WI38 (cell line): ENCODE measurements around the gene ETAA1.

Experiments used
- H3K4me3 ChIP-seq: 2 replicates; pipeline ENCODE4 v1.5.1; 2011; ENCODE audit warnings: low read depth, mild to moderate bottlenecking, control low read depth, low read length
- TF ChIP-seq, protein P1 (sequence below): IDR thresholded peaks from 2 replicates; pipeline ENCODE4 v1.5.1; 2012; ENCODE audit warnings: low read depth, mild to moderate bottlenecking, control low read depth, low read length

ETAA1 gene

GRCh38 chr2:67397143-67397986 is at the start of gene ETAA1:
TSS of gene ETAA1 (plus strand) at chr2:67397333. CDS start at chr2:67397449, 116 bp downstream.
- H3K4me3 ChIP-seq = peak within 1 kb of the TSS; percentile 74
- TF ChIP-seq, protein P1, sequence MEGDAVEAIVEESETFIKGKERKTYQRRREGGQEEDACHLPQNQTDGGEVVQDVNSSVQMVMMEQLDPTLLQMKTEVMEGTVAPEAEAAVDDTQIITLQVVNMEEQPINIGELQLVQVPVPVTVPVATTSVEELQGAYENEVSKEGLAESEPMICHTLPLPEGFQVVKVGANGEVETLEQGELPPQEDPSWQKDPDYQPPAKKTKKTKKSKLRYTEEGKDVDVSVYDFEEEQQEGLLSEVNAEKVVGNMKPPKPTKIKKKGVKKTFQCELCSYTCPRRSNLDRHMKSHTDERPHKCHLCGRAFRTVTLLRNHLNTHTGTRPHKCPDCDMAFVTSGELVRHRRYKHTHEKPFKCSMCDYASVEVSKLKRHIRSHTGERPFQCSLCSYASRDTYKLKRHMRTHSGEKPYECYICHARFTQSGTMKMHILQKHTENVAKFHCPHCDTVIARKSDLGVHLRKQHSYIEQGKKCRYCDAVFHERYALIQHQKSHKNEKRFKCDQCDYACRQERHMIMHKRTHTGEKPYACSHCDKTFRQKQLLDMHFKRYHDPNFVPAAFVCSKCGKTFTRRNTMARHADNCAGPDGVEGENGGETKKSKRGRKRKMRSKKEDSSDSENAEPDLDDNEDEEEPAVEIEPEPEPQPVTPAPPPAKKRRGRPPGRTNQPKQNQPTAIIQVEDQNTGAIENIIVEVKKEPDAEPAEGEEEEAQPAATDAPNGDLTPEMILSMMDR = no peak

GRCh38 chr2:67366832-67367412 is 30.2 kb upstream of the ETAA1 start:
- TF ChIP-seq, protein P1 = no peak
- no peak overlapping the region for H3K4me3 ChIP-seq

DNA sequence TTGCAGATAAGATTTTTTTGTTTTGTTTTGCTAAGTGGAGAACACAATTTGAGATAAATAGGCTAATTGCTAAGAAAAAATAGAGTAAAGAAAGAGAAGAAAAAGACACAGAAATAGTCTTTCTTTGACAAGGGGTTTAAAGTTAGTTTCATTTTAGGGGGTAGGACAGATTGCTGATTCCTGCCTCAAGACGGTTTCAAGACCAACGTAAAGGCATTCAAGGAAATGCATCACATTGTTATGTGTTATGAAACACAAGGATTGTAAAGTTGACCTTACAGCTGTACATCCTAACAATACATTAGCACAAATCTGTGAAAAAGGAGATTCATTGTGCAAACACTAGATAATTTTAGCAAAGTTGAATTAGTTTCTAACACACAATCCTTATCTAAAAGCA is 22.7 kb upstream of the ETAA1 start:
- TF ChIP-seq, protein P1 = no peak
- peak overlapping the region; percentile 28; the same call in 1 of the 2 replicates for H3K4me3 ChIP-seq

DNA sequence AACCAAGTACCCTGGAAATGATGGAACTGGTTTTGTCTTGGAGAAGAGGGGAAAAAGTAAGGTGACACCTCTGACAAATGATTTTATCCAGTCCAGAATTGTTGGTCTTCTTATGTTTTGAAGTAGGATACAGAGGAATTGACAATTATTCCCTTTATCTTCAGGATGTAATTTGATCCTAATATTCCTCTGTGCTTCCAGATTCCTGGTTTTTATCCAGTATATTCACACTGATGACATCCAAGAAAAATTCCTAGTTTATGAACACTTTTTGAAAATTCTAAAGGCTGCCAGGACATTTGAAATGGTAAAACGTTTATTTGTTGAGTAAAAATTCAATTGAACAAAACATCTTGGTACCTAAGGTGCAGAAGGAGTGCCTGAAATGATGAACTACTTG is 22.2 kb upstream of the ETAA1 start:
- TF ChIP-seq, protein P1 = no peak

DNA sequence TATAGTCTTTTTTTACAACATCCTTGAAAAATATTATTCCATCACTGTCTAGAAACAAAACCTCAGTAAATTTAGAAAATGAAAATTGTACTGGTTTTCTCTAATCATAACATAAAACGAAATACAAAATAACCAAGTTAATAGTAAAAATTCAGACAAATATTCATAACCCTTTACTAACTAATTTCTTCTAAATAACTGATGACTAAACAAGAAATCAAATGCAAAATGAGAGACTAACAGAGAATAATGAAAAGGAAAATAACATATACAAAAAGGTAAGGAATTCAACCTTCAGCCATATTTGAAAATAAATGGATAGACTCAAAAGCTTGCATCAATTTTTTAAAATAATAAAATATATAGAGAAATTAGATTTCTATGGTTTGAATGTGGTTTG is 18.6 kb upstream of the ETAA1 start:
- H3K4me3 ChIP-seq = no peak overlapping the region
- TF ChIP-seq, protein P1 = no peak

More for the DNA sequence above, 22.2 kb upstream of the ETAA1 start:
- H3K4me3 ChIP-seq = no peak overlapping the region

DNA sequence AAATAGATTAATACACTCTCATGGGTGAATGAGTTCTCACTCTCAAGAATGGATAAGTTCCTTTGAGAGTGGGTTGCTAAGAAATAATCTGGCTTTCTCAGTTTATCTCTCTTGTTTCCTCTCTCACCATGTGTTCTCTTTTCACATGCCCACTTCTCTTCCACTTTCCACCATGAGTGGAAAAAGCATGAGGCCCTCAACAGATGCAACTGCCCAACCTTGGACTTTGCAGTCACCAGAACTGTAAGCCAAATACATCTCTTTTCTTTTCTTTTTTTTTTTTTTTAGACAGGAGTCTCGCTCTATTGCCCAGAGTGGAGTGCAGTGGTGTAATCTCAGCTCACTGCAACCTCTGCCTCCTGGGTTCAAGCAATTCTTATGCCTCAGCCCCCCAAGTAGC is 18.1 kb upstream of the ETAA1 start:
- TF ChIP-seq, protein P1 = no peak
- no peak overlapping the region for H3K4me3 ChIP-seq
